WTC11 (cell line): ENCODE data around the gene INKA1. TPM values are rescaled to one million over a fixed set of nuclear protein-coding genes. Genes with fewer than 3 reads are reported as not detected.

Experiments
- ATAC-seq: fragments of 200-7000 bp; cut with Tn5 transposase; 2 replicates; pipeline ENCODE4 v1.10.0; 2021; ENCODE audit warnings: mild to moderate bottlenecking, moderate library complexity
- CTCF ChIA-PET: fragments of 300-600 bp; sonication (Branson Sonifier 250); formaldehyde crosslinking; loops from one replicate; lab custom pipeline; 2021; ENCODE audit warnings: antibody characterized with exemption; lab: Charles Lee
- POLR2A ChIA-PET: fragments of 350-600 bp; sonication (Branson Sonifier 250); formaldehyde crosslinking; loops from one replicate; lab custom pipeline; 2021; ENCODE audit warnings: antibody characterized with exemption; lab: Charles Lee
- DNase-seq: peaks from one replicate; pipeline ENCODE4 v3.0.0; 2021; ENCODE audit warnings: low spot score
- H3K27ac Mint-ChIP-seq: 2 replicates; pipeline ENCODE4 v1.8.0; 2021; ENCODE audit warnings: mixed read lengths
- H3K27me3 Mint-ChIP-seq: 2 replicates; pipeline ENCODE4 v1.8.0; 2021; ENCODE audit warnings: low read depth, mild to moderate bottlenecking, moderate library complexity, mixed read lengths
- H3K36me3 Mint-ChIP-seq: 2 replicates; pipeline ENCODE4 v1.8.0; 2021; ENCODE audit warnings: mixed read lengths
- H3K4me1 Mint-ChIP-seq: 2 replicates; pipeline ENCODE4 v1.8.0; 2022; ENCODE audit warnings: mixed read lengths
- H3K4me3 Mint-ChIP-seq: 2 replicates; pipeline ENCODE4 v1.8.0; 2021; ENCODE audit warnings: mild to moderate bottlenecking, moderate library complexity, mixed read lengths
- H3K9me3 Mint-ChIP-seq: 2 replicates; pipeline ENCODE4 v1.8.0; 2021; ENCODE audit warnings: mixed read lengths
- ATF1 ChIP-seq: sonication (generic); formaldehyde crosslinking; IDR thresholded peaks from 2 replicates; pipeline ENCODE4 v1.8.1; 2023; ENCODE audit warnings: mild to moderate bottlenecking, moderate library complexity, missing genetic modification reagents
- MXD4 ChIP-seq: fragments of 250-450 bp; sonication (Bioruptor Pico); IDR thresholded peaks from 2 replicates; pipeline ENCODE4 v1.8.0; 2021; ENCODE audit warnings: mild to moderate bottlenecking, moderate library complexity, borderline replicate concordance
- NFE2L1 ChIP-seq: sonication (generic); formaldehyde crosslinking; IDR thresholded peaks from 2 replicates; pipeline ENCODE4 v1.8.1; 2023; ENCODE audit warnings: missing genetic modification reagents
- NR1H2 ChIP-seq: sonication (generic); formaldehyde crosslinking; IDR thresholded peaks from 2 replicates; pipeline ENCODE4 v1.9.0; 2021; ENCODE audit warnings: mild to moderate bottlenecking, moderate library complexity, missing genetic modification reagents
- TCF7 ChIP-seq: sonication (generic); formaldehyde crosslinking; IDR thresholded peaks from 2 replicates; pipeline ENCODE4 v1.8.0; 2022; ENCODE audit warnings: mild to moderate bottlenecking, low read depth, missing genetic modification reagents, moderate library complexity
- TEAD1 ChIP-seq: sonication (generic); formaldehyde crosslinking; IDR thresholded peaks from 2 replicates; pipeline ENCODE4 v1.8.0; 2022; ENCODE audit warnings: mild to moderate bottlenecking, missing genetic modification reagents
- TEAD4 ChIP-seq: sonication (generic); formaldehyde crosslinking; IDR thresholded peaks from 2 replicates; pipeline ENCODE4 v1.8.0; 2022; ENCODE audit warnings: mild to moderate bottlenecking, missing genetic modification reagents
- total RNA-seq: library from RNA; stranded (reverse); gene quantifications from 3 replicates; pipeline ENCODE4 v1.2.3, GENCODE V29; 2021
- TF ChIP-seq, protein P1 (sequence below): sonication (generic); formaldehyde crosslinking; conservative IDR thresholded peaks from 2 replicates; pipeline ENCODE4 v1.8.1; 2023; ENCODE audit warnings: mild to moderate bottlenecking, low read depth, missing genetic modification reagents, moderate library complexity
- TF ChIP-seq, protein P2 (sequence below): fragments of 200-600 bp; IDR thresholded peaks from 2 replicates; pipeline ENCODE4 v1.8.0; 2022; ENCODE audit warnings: antibody characterized with exemption
- TF ChIP-seq, protein P3 (sequence below): sonication (generic); formaldehyde crosslinking; IDR thresholded peaks from 2 replicates; pipeline ENCODE4 v1.8.1; 2023; ENCODE audit warnings: mild to moderate bottlenecking, missing genetic modification reagents, moderate library complexity
- TF ChIP-seq, protein P4 (sequence below): fragments of 250-450 bp; sonication (Bioruptor Pico); IDR thresholded peaks from 2 replicates; pipeline ENCODE4 v1.9.0; 2021; ENCODE audit warnings: mild to moderate bottlenecking
- TF ChIP-seq, protein P5 (sequence below): fragments of 250-450 bp; sonication (Bioruptor Pico); IDR thresholded peaks from 2 replicates; pipeline ENCODE4 v1.9.0; 2021; ENCODE audit warnings: moderate library complexity, mild to moderate bottlenecking, inconsistent platforms, borderline replicate concordance

The INKA1 gene
- total RNA-seq, 1 experiment from 2014 or later, result 2.0 TPM

DNA sequence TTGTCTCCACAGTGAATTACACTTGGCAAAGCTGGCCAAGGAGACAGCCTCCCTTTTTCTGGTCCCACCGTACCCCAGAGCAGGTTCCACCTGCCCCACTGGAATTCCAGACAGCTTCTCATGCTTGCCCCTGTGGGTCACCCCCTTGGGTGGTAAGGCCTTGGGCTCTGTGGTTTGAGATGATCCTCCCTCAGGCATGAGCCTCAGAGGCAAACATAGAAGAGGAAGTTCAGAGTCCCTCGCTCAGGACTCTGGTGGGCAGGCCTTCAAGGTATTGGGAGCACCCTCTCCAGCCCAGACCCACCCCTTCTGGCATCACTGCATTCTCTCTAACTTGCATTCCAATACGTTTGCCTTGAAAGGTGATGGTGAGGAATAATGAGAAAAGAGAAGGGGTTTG lies 28.3 kb downstream of the INKA1 start:
- no peak for DNase-seq
- ChIA-PET CTCF (interaction anchor here (0.7 to 0.9 kb wide), 4 partner anchors 10 to 131 kb away, joined by 3 to 7 read pairs (median 3); partner anchors contain the start of gene INKA1), POLR2A (no interaction called here)
- Mint-ChIP-seq H3K4me1 (no peaks in the 10 kb centered on the region), H3K36me3 (peaks cover 37% of the 10 kb centered on the region), H3K4me3 (no peak overlapping the region), H3K27ac (no peak overlapping the region), H3K27me3 (no peaks in the 10 kb centered on the region), H3K9me3 (0 out of 2 replicates have a peak, but pooled peaks cover 3% of the 10 kb centered on the region)
- no peak for TF ChIP-seq NR1H2
- TF ChIP-seq, protein P1, sequence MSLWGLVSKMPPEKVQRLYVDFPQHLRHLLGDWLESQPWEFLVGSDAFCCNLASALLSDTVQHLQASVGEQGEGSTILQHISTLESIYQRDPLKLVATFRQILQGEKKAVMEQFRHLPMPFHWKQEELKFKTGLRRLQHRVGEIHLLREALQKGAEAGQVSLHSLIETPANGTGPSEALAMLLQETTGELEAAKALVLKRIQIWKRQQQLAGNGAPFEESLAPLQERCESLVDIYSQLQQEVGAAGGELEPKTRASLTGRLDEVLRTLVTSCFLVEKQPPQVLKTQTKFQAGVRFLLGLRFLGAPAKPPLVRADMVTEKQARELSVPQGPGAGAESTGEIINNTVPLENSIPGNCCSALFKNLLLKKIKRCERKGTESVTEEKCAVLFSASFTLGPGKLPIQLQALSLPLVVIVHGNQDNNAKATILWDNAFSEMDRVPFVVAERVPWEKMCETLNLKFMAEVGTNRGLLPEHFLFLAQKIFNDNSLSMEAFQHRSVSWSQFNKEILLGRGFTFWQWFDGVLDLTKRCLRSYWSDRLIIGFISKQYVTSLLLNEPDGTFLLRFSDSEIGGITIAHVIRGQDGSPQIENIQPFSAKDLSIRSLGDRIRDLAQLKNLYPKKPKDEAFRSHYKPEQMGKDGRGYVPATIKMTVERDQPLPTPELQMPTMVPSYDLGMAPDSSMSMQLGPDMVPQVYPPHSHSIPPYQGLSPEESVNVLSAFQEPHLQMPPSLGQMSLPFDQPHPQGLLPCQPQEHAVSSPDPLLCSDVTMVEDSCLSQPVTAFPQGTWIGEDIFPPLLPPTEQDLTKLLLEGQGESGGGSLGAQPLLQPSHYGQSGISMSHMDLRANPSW (CRISPR knock-in tag), result no peak
- no peak for TF ChIP-seq ATF1
- TF ChIP-seq TEAD1 (CRISPR knock-in tag), result no peak
- TF ChIP-seq TEAD4 (CRISPR knock-in tag), result no peak
- TF ChIP-seq NFE2L1 (CRISPR knock-in tag), result no peak
- ATAC-seq, result no peak

DNA sequence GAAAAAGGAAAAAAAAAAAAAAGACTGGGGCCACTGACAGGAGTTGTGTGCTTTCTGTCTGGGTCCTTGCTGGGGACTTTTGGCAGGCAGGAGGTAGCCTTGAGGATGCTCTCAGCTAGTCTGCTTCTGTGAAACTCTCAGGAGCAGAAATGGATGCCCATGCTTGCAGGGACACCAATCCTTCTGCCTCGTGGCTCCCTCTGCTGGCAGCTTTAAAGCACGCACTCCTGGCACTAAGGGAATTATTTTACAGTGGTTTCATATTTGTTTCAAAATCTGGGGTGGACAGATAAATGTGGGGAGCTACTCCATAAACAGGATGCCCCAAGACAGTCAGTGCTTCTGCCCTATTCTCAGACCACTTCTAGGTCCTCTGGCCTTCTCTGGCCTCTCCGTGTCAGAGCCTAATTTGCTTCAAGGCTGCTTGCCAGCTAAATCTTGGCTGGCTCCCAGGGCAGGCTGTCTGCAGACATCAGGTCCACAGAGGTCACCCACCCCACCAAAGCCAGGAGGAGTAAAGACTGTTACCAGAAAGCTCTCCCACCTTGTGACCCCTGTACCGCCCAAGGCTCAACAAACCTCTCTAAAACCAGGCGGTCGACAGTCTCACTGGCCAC lies 36.2 kb downstream of the INKA1 start:
- ChIA-PET CTCF (interaction anchor here (0.6 to 7.3 kb wide), 48 partner anchors 9 to 378 kb away, joined by 3 to 207 read pairs (median 5); partner anchors contain the start of genes AMIGO3, GMPPB, INKA1 and IP6K1), POLR2A (interaction anchor here (0.7 to 1.1 kb wide), 3 partner anchors 32 to 37 kb away, joined by 3 to 11 read pairs (median 4); partner anchors contain the start of gene INKA1)
- no peak overlapping the region for H3K4me3 Mint-ChIP-seq
- no peaks in the 10 kb centered on the region for H3K27me3 Mint-ChIP-seq
- TF ChIP-seq, protein P2, sequence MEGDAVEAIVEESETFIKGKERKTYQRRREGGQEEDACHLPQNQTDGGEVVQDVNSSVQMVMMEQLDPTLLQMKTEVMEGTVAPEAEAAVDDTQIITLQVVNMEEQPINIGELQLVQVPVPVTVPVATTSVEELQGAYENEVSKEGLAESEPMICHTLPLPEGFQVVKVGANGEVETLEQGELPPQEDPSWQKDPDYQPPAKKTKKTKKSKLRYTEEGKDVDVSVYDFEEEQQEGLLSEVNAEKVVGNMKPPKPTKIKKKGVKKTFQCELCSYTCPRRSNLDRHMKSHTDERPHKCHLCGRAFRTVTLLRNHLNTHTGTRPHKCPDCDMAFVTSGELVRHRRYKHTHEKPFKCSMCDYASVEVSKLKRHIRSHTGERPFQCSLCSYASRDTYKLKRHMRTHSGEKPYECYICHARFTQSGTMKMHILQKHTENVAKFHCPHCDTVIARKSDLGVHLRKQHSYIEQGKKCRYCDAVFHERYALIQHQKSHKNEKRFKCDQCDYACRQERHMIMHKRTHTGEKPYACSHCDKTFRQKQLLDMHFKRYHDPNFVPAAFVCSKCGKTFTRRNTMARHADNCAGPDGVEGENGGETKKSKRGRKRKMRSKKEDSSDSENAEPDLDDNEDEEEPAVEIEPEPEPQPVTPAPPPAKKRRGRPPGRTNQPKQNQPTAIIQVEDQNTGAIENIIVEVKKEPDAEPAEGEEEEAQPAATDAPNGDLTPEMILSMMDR, result peak; percentile 65
- no peak for TF ChIP-seq TCF7 (CRISPR knock-in tag)
- peaks cover 42% of the 10 kb centered on the region for H3K36me3 Mint-ChIP-seq
- H3K27ac Mint-ChIP-seq, result no peak overlapping the region
- DNase-seq, result peak; percentile 78
- ATAC-seq, result peak; percentile 54
- 0 out of 2 replicates have a peak, but pooled peaks cover 3% of the 10 kb centered on the region for H3K9me3 Mint-ChIP-seq
- H3K4me1 Mint-ChIP-seq, result peaks cover 17% of the 10 kb centered on the region

DNA sequence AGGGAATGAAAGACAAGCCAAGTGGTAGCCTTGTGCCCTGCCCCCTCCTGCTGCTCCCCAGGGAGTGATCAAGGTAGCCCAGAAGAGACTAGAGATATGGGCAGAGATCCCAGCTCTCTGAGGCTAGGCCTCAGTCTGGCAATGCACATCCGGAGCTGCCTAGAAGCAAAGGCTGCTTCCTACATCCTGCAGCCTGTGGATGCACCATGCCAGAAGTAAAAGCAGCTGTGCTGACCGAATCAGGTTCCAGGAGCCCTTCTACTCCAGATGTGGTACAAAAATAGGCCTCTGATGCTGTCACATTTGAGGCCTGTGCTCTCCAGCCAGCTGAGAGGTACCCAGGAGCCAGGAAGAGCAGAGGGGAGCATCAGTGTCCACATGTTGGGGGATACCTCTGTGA lies 37.3 kb downstream of the INKA1 start:
- TF ChIP-seq, protein P3, sequence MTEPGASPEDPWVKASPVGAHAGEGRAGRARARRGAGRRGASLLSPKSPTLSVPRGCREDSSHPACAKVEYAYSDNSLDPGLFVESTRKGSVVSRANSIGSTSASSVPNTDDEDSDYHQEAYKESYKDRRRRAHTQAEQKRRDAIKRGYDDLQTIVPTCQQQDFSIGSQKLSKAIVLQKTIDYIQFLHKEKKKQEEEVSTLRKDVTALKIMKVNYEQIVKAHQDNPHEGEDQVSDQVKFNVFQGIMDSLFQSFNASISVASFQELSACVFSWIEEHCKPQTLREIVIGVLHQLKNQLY (CRISPR knock-in tag), result no peak
- TF ChIP-seq, all 79 proteins: peak for 0
- CTCF ChIA-PET, result interaction anchor here (0.9 to 7.3 kb wide), 10 partner anchors 9 to 139 kb away, joined by 3 to 207 read pairs (median 6); partner anchors contain the start of genes AMIGO3, CAMKV, INKA1 and MST1R
- Mint-ChIP-seq H3K4me1 (peaks cover 17% of the 10 kb centered on the region), H3K27me3 (no peaks in the 10 kb centered on the region), H3K4me3 (no peak overlapping the region), H3K9me3 (no peaks in the 10 kb centered on the region), H3K36me3 (peaks cover 42% of the 10 kb centered on the region), H3K27ac (peak overlapping the region; percentile 8; the same call in 1 of the 2 replicates)
- no peak for DNase-seq
- no peak for ATAC-seq
- POLR2A ChIA-PET, result no interaction called here

DNA sequence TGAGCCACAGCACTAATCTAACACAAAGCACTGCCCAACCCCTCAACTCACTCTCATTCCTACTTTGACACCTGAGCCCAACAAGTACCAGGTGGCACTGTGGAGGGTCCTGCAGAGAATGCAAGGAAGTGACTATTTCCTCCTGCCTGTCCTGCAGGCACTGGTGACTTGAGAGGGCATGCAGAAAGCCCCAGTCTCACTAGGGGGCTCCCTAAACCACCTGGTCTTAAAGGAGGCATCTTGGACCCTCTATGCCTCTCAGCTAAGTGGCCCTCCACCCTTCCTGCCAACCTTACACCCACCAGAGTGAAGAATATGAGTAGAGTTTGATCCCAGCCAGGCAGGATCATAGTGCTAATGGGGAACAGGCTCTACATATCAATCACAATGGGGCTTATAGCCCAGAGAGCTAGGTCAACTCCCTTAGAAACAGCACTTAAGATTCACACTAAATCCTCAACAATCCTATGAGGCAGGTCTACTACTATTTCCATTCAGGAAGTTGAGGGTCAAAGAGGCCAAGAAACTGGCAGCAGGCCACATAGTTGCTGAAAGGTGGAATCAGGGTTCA lies 38.1 kb downstream of the INKA1 start:
- H3K4me3 Mint-ChIP-seq, result no peak overlapping the region
- ChIA-PET POLR2A (no interaction called here), CTCF (interaction anchor here (0.6 to 7.3 kb wide), 26 partner anchors 9 to 140 kb away, joined by 3 to 207 read pairs (median 4); partner anchors contain the start of genes AMIGO3, CAMKV, INKA1 and MON1A)
- no peaks in the 10 kb centered on the region for H3K27me3 Mint-ChIP-seq
- DNase-seq (peak; percentile 66), ATAC-seq (peak; percentile 90)
- peak overlapping the region; percentile 8; the same call in 1 of the 2 replicates for H3K27ac Mint-ChIP-seq
- TF ChIP-seq, protein P4, sequence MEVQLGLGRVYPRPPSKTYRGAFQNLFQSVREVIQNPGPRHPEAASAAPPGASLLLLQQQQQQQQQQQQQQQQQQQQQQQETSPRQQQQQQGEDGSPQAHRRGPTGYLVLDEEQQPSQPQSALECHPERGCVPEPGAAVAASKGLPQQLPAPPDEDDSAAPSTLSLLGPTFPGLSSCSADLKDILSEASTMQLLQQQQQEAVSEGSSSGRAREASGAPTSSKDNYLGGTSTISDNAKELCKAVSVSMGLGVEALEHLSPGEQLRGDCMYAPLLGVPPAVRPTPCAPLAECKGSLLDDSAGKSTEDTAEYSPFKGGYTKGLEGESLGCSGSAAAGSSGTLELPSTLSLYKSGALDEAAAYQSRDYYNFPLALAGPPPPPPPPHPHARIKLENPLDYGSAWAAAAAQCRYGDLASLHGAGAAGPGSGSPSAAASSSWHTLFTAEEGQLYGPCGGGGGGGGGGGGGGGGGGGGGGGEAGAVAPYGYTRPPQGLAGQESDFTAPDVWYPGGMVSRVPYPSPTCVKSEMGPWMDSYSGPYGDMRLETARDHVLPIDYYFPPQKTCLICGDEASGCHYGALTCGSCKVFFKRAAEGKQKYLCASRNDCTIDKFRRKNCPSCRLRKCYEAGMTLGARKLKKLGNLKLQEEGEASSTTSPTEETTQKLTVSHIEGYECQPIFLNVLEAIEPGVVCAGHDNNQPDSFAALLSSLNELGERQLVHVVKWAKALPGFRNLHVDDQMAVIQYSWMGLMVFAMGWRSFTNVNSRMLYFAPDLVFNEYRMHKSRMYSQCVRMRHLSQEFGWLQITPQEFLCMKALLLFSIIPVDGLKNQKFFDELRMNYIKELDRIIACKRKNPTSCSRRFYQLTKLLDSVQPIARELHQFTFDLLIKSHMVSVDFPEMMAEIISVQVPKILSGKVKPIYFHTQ (CRISPR knock-in tag), result no peak
- TF ChIP-seq MXD4 (CRISPR knock-in tag), result no peak
- TF ChIP-seq, protein P2, result no peak; the same call in 1 of the 2 replicates
- TF ChIP-seq, protein P5, sequence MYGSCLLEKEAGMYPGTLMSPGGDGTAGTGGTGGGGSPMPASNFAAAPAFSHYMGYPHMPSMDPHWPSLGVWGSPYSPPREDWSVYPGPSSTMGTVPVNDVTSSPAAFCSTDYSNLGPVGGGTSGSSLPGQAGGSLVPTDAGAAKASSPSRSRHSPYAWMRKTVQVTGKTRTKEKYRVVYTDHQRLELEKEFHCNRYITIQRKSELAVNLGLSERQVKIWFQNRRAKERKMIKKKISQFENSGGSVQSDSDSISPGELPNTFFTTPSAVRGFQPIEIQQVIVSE (CRISPR knock-in tag), result no peak
- peaks cover 17% of the 10 kb centered on the region for H3K4me1 Mint-ChIP-seq
- H3K36me3 Mint-ChIP-seq, result peaks cover 46% of the 10 kb centered on the region
- H3K9me3 Mint-ChIP-seq, result no peaks in the 10 kb centered on the region
